ENCODE data around the gene PLS3. TPM values are rescaled to one million over a fixed set of nuclear protein-coding genes. Genes with fewer than 3 reads are reported as not detected.

Gene PLS3
- total and polyA plus RNA-seq, 9 donors, result 60.9 to 171 (median 111) TPM

DNA sequence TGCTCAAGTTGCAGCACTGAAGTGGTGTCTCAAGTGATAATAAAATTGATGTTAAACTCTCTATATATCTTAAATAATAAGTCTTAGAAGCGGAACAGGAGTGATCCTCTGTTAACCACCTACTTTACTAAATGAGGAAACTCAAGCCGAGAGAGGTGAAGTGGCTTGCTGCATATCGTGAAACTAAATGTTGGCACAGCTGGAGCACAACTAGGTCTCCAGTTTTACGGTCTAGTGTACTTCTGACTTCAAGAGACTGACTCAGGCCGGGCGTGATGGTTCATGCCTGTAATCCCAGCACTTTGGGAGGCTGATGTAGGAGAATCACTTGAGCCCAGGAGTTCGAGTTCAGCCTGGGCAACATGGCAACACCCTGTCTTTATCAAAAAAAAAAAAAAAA lies 35.5 kb upstream of the PLS3 start:
- 75 to 81% (median 79%) methylated on average over 7 of the region's 7 CpGs for WGBS, 3 donors
- Histone ChIP-seq H3K4me3 (no peak overlapping the region), H3K9me3 (no peaks in the 10 kb centered on the region), H3K4me1 (ENCODE audit: insufficient read depth) (no peaks in the 10 kb centered on the region), H3K27me3 (no peaks in the 10 kb centered on the region), H3K27ac (no peak overlapping the region), H3K36me3 (no peaks in the 10 kb centered on the region)
- TF ChIP-seq POLR2A (IDR thresholded peaks at IDR 0.05), result no peak
- no peak for TF ChIP-seq EP300 (IDR thresholded peaks at IDR 0.05)
- TF ChIP-seq, protein P1, sequence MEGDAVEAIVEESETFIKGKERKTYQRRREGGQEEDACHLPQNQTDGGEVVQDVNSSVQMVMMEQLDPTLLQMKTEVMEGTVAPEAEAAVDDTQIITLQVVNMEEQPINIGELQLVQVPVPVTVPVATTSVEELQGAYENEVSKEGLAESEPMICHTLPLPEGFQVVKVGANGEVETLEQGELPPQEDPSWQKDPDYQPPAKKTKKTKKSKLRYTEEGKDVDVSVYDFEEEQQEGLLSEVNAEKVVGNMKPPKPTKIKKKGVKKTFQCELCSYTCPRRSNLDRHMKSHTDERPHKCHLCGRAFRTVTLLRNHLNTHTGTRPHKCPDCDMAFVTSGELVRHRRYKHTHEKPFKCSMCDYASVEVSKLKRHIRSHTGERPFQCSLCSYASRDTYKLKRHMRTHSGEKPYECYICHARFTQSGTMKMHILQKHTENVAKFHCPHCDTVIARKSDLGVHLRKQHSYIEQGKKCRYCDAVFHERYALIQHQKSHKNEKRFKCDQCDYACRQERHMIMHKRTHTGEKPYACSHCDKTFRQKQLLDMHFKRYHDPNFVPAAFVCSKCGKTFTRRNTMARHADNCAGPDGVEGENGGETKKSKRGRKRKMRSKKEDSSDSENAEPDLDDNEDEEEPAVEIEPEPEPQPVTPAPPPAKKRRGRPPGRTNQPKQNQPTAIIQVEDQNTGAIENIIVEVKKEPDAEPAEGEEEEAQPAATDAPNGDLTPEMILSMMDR (IDR thresholded peaks at IDR 0.05), result no peak
- intact Hi-C loops (cut with DNase I), result no loop called here
- DNase-seq, result no peak

DNA sequence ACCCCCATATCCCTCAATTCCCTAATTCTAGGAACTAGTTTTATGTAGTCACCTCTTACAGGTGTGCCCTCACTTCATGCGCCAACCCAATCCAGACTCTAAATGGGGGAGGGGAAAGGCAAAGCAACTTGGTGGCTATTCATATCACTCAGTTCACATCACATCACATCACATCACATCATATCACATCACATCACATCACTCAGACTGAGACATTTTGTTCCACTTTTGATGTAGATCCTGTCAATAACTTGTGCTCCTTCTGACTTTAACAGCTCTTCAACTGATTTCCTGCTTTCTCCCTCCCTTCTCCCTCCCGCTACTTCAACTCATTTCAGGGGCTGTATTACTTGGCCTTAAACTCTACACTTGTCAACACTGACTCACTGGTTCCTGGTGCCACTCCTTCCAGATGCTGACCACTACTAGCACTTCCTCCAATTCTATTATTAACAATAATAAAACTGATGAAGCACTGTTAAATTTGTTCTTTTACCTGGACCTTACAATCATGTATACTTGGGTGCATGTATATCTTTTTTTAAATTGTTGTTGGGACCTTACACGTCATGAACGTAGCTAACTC lies 29.1 kb upstream of the PLS3 start:
- H3K27ac ChIP-seq, result no peak overlapping the region

DNA sequence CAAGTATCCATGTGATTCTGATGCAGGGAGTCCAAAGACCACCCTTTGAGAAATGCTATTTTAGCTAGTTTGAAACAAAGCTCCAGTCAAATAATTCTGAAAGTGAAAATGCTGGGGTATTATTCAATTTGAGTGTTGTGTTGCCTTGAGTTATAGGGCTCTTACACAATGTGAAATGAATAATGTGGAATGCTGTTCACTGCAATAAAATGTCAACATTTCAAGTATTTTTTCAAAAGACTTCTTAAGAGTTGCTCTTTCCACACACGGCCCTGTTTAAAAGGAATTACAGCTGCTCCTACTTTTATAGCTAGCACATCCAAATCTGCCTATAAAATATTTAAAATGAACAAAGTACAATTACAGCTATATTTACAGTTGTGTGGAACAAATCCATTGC lies 27.5 kb upstream of the PLS3 start:
- Histone ChIP-seq H3K36me3 (no peaks in the 10 kb centered on the region), H3K27me3 (no peaks in the 10 kb centered on the region), H3K4me1 (ENCODE audit: insufficient read depth) (no peaks in the 10 kb centered on the region), H3K4me3 (no peak overlapping the region), H3K9me3 (no peaks in the 10 kb centered on the region), H3K27ac (no peak overlapping the region)
- TF ChIP-seq, protein P1 (IDR thresholded peaks at IDR 0.05), result no peak
- TF ChIP-seq POLR2A (IDR thresholded peaks at IDR 0.05), result no peak
- no peak for DNase-seq
- intact Hi-C loops (cut with DNase I), result no loop called here
- 16 to 32% (median 24%) methylated on average over 1 of the region's 1 CpG for WGBS, 3 donors

More for the DNA sequence above, 29.1 kb upstream of the PLS3 start:
- DNase-seq, result no peak
- no peaks in the 10 kb centered on the region for H3K27me3 ChIP-seq
- H3K36me3 ChIP-seq, result no peaks in the 10 kb centered on the region
- H3K4me1 ChIP-seq (ENCODE audit: insufficient read depth), result no peaks in the 10 kb centered on the region
- WGBS, 3 donors, result 75 to 81% (median 77%) methylated on average over 4 of the region's 4 CpGs
- TF ChIP-seq, protein P1 (IDR thresholded peaks at IDR 0.05), result no peak
- TF ChIP-seq EP300 (IDR thresholded peaks at IDR 0.05) (no peak), POLR2A (IDR thresholded peaks at IDR 0.05) (no peak)
- H3K9me3 ChIP-seq, result no peaks in the 10 kb centered on the region
- intact Hi-C loops (cut with DNase I), result no loop called here
- H3K4me3 ChIP-seq, result no peak overlapping the region

DNA sequence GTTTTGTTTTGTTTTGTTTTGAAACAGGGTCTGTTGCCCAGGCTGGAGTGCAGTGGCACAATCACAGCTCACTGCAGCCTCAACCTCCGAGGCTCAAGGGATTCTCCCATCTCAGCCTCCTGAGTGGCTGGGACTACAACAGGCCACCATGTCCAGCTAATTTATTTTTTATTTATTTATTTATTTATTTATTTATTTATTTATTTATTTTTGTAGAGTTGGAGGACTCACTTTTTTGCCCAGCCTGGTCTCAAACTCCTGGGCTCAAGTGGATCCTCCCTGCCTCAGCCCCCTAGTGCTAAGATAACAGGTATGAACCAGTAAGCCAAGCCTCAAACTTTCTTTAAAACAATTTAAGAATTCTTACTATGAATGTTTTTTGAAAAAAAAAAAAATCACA lies 26.6 kb upstream of the PLS3 start:
- Histone ChIP-seq H3K36me3 (no peaks in the 10 kb centered on the region), H3K9me3 (no peaks in the 10 kb centered on the region), H3K4me3 (no peak overlapping the region), H3K27ac (no peak overlapping the region), H3K4me1 (ENCODE audit: insufficient read depth) (no peaks in the 10 kb centered on the region), H3K27me3 (no peaks in the 10 kb centered on the region)
- DNase-seq, result no peak
- intact Hi-C loops (cut with DNase I), result no loop called here
- 91 to 97% (median 92%) methylated on average over 1 of the region's 1 CpG for WGBS, 3 donors
- no peak for TF ChIP-seq EP300 (IDR thresholded peaks at IDR 0.05)
- TF ChIP-seq, protein P1 (IDR thresholded peaks at IDR 0.05), result no peak
- no peak for TF ChIP-seq POLR2A (IDR thresholded peaks at IDR 0.05)
